Right atrium auricular region (tissue), 2 donors: ENCODE data around the gene DSE. TPM values are rescaled to one million over a fixed set of nuclear protein-coding genes. Genes with fewer than 3 reads are reported as not detected.
A peak's percentile ranks its signal among the peaks of the same experiment; 100 is the strongest.

Experiments
- DNase-seq: peaks from one replicate; pipeline ENCODE4 v3.0.0-alpha.2; 2019; ENCODE audit warnings: low spot score
- H3K27ac ChIP-seq, 2 donors: fragments of 200-600 bp; sonication (generic); 1 replicate in 1 of 2; 2 replicates in 1 of 2; pipeline ENCODE4 v1.5.1; 2016 to 2019
- H3K27me3 ChIP-seq, 2 donors: fragments of 200-600 bp; sonication (generic); one replicate each; pipeline versions ENCODE4 v1.5.1 to v1.6.0; 2017 to 2019
- H3K36me3 ChIP-seq: fragments of 200-600 bp; sonication (generic); one replicate; pipeline ENCODE4 v1.5.1; 2016
- H3K4me1 ChIP-seq, 2 donors: fragments of 200-600 bp; sonication (generic); one replicate each; pipeline versions ENCODE4 v1.5.1 to v1.6.0; 2017 to 2019
- H3K4me3 ChIP-seq, 2 donors: fragments of 200-600 bp; sonication (generic); 1 replicate in 1 of 2; 2 replicates in 1 of 2; pipeline ENCODE4 v1.5.1; 2017 to 2019; ENCODE audit warnings: mild to moderate bottlenecking in 1 of 2, moderate library complexity in 1 of 2
- H3K9me3 ChIP-seq, 2 donors: fragments of 200-600 bp; sonication (generic); one replicate each; pipeline ENCODE4 v1.5.1; 2019
- total RNA-seq, 2 donors: library from RNA; depleted of rRNA; stranded (reverse); fragments of >200 nt; gene quantifications; one replicate each; pipeline ENCODE4 v1.1.0, GENCODE V29; 2016
- TF ChIP-seq, protein P1 (sequence below), 2 donors: fragments of 200-600 bp; sonication (generic); IDR thresholded peaks; one replicate each; pipeline ENCODE4 v1.5.1; 2019; ENCODE audit warnings: antibody characterized with exemption in 2 of 2

DSE gene
- total RNA-seq, 2 donors from 2014 or later = 19.4 to 31.7 TPM

DNA sequence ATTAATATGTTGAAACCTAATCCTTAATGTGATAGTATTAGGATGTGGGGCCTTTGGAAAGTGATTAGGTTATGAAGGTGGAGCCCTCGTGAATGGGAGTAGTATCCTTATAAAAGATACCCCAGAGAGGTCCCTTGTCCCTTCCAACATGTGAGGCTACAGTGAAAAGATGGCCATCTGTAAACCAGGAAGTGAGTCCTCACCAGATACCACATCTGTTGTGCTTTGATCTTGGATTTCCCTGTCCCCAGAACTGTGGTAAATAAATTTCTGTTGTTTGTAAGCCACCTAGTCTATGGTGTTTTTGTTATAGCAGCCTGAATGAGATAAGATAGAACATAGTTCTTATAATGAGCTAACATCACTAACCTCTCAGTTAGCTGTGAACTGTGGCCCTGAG is 73.8 kb downstream of the DSE start:
- no peaks in the 10 kb centered on the region for H3K27me3 ChIP-seq
- no peaks in the 10 kb centered on the region for H3K9me3 ChIP-seq
- H3K4me1 ChIP-seq = no peaks in the 10 kb centered on the region
- no peaks in the 10 kb centered on the region for H3K36me3 ChIP-seq
- no peak overlapping the region for H3K4me3 ChIP-seq
- no peak for DNase-seq
- TF ChIP-seq, protein P1, sequence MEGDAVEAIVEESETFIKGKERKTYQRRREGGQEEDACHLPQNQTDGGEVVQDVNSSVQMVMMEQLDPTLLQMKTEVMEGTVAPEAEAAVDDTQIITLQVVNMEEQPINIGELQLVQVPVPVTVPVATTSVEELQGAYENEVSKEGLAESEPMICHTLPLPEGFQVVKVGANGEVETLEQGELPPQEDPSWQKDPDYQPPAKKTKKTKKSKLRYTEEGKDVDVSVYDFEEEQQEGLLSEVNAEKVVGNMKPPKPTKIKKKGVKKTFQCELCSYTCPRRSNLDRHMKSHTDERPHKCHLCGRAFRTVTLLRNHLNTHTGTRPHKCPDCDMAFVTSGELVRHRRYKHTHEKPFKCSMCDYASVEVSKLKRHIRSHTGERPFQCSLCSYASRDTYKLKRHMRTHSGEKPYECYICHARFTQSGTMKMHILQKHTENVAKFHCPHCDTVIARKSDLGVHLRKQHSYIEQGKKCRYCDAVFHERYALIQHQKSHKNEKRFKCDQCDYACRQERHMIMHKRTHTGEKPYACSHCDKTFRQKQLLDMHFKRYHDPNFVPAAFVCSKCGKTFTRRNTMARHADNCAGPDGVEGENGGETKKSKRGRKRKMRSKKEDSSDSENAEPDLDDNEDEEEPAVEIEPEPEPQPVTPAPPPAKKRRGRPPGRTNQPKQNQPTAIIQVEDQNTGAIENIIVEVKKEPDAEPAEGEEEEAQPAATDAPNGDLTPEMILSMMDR (IDR thresholded peaks at IDR 0.05) = no peak
- H3K27ac ChIP-seq = no peak overlapping the region

DNA sequence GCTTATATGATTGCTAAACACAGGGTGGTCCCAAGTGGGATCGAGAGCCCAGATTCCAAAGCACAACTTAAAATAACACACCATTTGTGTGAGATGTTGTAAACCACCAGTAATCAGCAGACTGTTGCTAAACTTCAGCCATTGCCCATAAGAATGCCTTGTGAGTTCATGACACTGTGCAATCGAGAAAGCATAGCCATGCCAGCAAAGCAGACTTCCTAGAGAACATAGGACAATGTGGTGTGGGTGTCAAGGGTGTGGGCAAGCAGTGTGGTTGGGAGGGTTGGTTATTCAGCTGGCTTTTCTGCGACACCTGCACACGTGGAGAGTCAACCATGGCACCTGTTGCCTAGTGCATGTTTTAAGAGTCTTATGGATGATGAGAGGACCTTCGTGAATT is 74.4 kb downstream of the DSE start:
- no peaks in the 10 kb centered on the region for H3K36me3 ChIP-seq
- H3K9me3 ChIP-seq = no peaks in the 10 kb centered on the region
- H3K4me3 ChIP-seq = no peak overlapping the region
- no peak overlapping the region for H3K27ac ChIP-seq
- DNase-seq = no peak
- H3K27me3 ChIP-seq = no peaks in the 10 kb centered on the region
- no peaks in the 10 kb centered on the region for H3K4me1 ChIP-seq
- TF ChIP-seq, protein P1 (IDR thresholded peaks at IDR 0.05) = no peak

DNA sequence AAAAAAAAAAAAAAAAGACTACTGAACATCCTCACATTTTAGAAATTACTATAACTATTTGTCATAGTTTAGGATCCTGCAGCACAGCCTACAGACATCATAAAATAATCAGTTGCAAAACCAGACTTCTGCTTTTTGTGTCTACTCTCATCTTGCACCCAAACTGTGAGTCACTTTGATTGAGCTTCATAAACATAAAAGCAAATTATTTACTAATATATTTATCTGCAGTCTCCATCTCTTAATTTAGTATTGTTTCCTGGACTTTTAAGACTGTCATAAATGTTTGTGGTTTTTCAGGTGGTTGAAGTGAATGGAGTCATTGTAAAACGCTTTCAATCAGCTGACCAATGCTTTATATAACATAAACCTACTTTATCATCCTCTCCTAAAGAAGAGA is 75.7 kb downstream of the DSE start:
- Histone ChIP-seq H3K27me3 (no peaks in the 10 kb centered on the region), H3K4me3 (no peak overlapping the region), H3K27ac (no peak overlapping the region), H3K36me3 (no peaks in the 10 kb centered on the region), H3K9me3 (no peaks in the 10 kb centered on the region), H3K4me1 (no peaks in the 10 kb centered on the region)
- TF ChIP-seq, protein P1 (IDR thresholded peaks at IDR 0.05) = no peak
- no peak for DNase-seq

DNA sequence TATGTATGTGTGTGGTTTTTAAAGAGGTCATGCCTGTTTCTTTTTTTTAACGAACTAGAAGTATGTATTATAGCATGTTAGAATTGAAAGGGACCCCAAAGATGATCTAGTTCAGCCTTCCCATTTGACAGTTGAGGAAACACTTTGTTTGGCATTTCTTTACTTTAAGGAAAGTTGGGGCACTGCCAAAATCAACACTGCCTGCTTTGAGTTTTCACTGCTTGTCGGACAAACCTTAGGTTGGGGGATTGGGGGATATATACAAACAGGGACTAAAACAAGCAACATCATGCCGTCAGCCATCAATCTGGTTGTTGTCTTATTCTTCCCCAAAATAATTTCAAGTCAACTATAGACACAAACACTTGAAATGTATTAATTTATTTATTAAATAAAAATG is 76.3 kb downstream of the DSE start:
- H3K4me3 ChIP-seq = no peak overlapping the region
- no peaks in the 10 kb centered on the region for H3K27me3 ChIP-seq
- DNase-seq = no peak
- H3K9me3 ChIP-seq = no peaks in the 10 kb centered on the region
- H3K36me3 ChIP-seq = no peaks in the 10 kb centered on the region
- H3K4me1 ChIP-seq = no peaks in the 10 kb centered on the region
- TF ChIP-seq, protein P1 (IDR thresholded peaks at IDR 0.05) = no peak
- no peak overlapping the region for H3K27ac ChIP-seq

DNA sequence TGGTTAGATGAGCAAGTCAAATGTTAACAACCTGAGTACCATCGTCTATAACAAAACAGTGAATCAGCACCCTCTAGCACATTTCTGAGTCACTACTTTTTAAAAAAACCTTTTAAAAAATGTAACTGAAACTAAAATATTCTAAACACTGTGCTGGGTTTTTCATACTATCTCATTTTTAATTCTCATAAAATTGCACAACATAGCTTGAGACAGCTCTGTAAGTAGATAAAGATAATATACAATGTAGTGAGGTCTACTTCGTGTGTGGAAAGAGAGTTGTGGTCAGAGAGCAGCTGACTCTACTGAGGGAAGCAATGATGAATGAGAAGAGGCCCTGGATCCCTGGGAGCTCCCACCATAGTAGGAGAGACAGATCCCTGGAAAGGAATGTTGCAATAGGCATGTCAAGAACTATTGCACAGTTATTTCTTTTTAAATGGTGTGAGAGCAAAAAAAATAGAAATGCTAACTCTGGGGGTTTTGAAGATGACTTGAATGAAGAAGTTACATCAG is 76.8 kb downstream of the DSE start:
- Histone ChIP-seq H3K27me3 (no peaks in the 10 kb centered on the region), H3K4me3 (no peak overlapping the region), H3K27ac (no peak overlapping the region), H3K36me3 (no peaks in the 10 kb centered on the region), H3K4me1 (no peaks in the 10 kb centered on the region), H3K9me3 (no peaks in the 10 kb centered on the region)
- TF ChIP-seq, protein P1 (IDR thresholded peaks at IDR 0.05) = peak in 1 of 2 donors; percentile 12
- no peak for DNase-seq

DNA sequence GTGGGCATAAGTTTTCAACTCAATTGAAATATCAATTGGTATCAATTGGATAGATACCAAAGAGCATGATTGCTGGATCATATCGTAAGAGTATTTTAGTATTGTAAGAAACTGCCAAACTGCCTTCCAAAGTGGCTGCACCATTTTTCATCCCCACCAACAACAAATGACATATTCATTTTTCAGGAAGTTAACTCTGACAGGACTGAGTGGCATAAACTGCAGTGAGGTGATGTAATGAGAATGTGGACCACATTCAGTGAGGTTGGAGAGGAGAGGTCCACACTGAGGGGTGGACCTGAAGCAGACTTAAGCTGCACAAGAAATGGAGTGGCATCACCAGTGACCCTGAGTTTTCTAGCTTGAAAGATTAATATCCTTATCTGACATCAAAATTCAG is 78.8 kb downstream of the DSE start:
- Histone ChIP-seq H3K36me3 (no peaks in the 10 kb centered on the region), H3K27ac (no peak overlapping the region), H3K9me3 (no peaks in the 10 kb centered on the region), H3K4me3 (no peak overlapping the region), H3K27me3 (no peaks in the 10 kb centered on the region), H3K4me1 (no peaks in the 10 kb centered on the region)
- TF ChIP-seq, protein P1 (IDR thresholded peaks at IDR 0.05) = no peak
- DNase-seq = no peak
